HG03571 (cell line): ENCODE data around the gene DOP1B.
"Not testable (repeated sequence)": the region's sequence is repeated elsewhere in the genome, so short reads cannot be mapped to it uniquely, and the experiment has no call there.

ENCODE experiments used
- ATAC-seq: cut with Tn5 transposase; IDR thresholded peaks from one replicate; pipeline ENCODE4 v1.9.1; 2021; ENCODE audit not compliant: unreplicated experiment

DOP1B gene

GRCh38 chr21:36171336-36171735 lies 14.7 kb downstream of the DOP1B start:
- ATAC-seq: no peak

- ATAC-seq: no peak
Measured at GRCh38 chr21:36171741-36172331, 15.2 kb downstream of the DOP1B start.

- ATAC-seq: no peak
Measured at GRCh38 chr21:36174780-36175179, 18.2 kb downstream of the DOP1B start.

- no peak for ATAC-seq
Measured at GRCh38 chr21:36175771-36176565, 19.3 kb downstream of the DOP1B start.

GRCh38 chr21:36178349-36178748 lies 21.7 kb downstream of the DOP1B start:
- ATAC-seq: no peak

- ATAC-seq: no peak
Measured at GRCh38 chr21:36179145-36179544, 22.5 kb downstream of the DOP1B start.

GRCh38 chr21:36180963-36181362 lies 24.3 kb downstream of the DOP1B start:
- no peak for ATAC-seq

GRCh38 chr21:36183144-36183795 lies 26.6 kb downstream of the DOP1B start:
- ATAC-seq: no peak

- ATAC-seq: no peak
Measured at GRCh38 chr21:36184545-36184944, 27.9 kb downstream of the DOP1B start.

- no peak for ATAC-seq
Measured at GRCh38 chr21:36185523-36185922, 28.9 kb downstream of the DOP1B start.

GRCh38 chr21:36186081-36186480 lies 29.5 kb downstream of the DOP1B start:
- ATAC-seq: no peak

- no peak for ATAC-seq
Measured at GRCh38 chr21:36186506-36187399, 30.1 kb downstream of the DOP1B start.

GRCh38 chr21:36188081-36188681 lies 31.6 kb downstream of the DOP1B start:
- ATAC-seq: no peak

- ATAC-seq: no peak
Measured at GRCh38 chr21:36188937-36189336, 32.3 kb downstream of the DOP1B start.

- no peak for ATAC-seq
Measured at GRCh38 chr21:36190736-36191135, 34.1 kb downstream of the DOP1B start.

- ATAC-seq: no peak
Measured at GRCh38 chr21:36193200-36193599, 36.6 kb downstream of the DOP1B start.

GRCh38 chr21:36194024-36194423 lies 37.4 kb downstream of the DOP1B start:
- ATAC-seq: no peak

- ATAC-seq: no peak
Measured at GRCh38 chr21:36195613-36196012, 39.0 kb downstream of the DOP1B start.

- ATAC-seq: no peak
Measured at GRCh38 chr21:36199021-36199420, 42.4 kb downstream of the DOP1B start.

GRCh38 chr21:36199575-36199974 lies 43.0 kb downstream of the DOP1B start:
- not testable (repeated sequence) for ATAC-seq

GRCh38 chr21:36200081-36200561 lies 43.5 kb downstream of the DOP1B start:
- ATAC-seq: no peak
